ENCODE measurements around the gene LIPI.

GRCh38 chr21:14071902-14072734 is 138.6 kb downstream of the LIPI start:
- TF ChIP-seq CTCF (IDR thresholded peaks at IDR 0.05) = no peak
- TF ChIP-seq TAF1 (IDR thresholded peaks at IDR 0.05; ENCODE audit: borderline replicate concordance, low read depth, low read length) = no peak

Measured in SK-N-SH (cell line).